ENCODE measurements around the gene GCLM. TPM values are rescaled to one million over a fixed set of nuclear protein-coding genes. Genes with fewer than 3 reads are reported as not detected.

Gene GCLM
- total RNA-seq, 1 donor from 2014 or later = 11.4 TPM

DNA sequence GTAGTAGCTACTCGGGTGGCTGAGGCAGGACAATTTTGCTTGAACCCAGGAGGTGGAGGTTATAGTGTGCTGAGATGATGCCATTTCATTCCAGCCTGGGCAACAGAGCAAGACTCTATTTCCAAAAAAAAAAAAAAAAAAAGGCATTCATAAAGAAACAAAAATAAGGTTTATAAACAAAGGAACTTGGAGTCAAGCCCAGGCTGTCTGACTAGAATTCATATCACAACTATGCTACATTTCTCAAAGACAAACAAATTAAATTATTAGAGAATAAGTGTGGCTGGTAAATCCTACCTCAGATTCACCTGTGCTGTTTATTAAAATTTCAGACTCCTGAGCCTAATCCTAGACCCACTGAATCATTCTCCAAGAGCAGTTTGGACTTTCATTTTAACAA is 4.2 kb downstream of the GCLM start:
- Histone ChIP-seq H3K4me1 (peaks cover 24% of the 10 kb centered on the region), H3K36me3 (peaks cover 14% of the 10 kb centered on the region), H3K27me3 (ENCODE audit: low read depth) (no peaks in the 10 kb centered on the region), H3K27ac (replicated peaks) (no peak overlapping the region), H3K9me3 (replicated peaks) (no peaks in the 10 kb centered on the region), H3K4me3 (no peak overlapping the region)
- TF ChIP-seq, protein P1, sequence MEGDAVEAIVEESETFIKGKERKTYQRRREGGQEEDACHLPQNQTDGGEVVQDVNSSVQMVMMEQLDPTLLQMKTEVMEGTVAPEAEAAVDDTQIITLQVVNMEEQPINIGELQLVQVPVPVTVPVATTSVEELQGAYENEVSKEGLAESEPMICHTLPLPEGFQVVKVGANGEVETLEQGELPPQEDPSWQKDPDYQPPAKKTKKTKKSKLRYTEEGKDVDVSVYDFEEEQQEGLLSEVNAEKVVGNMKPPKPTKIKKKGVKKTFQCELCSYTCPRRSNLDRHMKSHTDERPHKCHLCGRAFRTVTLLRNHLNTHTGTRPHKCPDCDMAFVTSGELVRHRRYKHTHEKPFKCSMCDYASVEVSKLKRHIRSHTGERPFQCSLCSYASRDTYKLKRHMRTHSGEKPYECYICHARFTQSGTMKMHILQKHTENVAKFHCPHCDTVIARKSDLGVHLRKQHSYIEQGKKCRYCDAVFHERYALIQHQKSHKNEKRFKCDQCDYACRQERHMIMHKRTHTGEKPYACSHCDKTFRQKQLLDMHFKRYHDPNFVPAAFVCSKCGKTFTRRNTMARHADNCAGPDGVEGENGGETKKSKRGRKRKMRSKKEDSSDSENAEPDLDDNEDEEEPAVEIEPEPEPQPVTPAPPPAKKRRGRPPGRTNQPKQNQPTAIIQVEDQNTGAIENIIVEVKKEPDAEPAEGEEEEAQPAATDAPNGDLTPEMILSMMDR (IDR thresholded peaks at IDR 0.05; ENCODE audit: borderline replicate concordance) = no peak
- DNase-seq = no peak
- intact Hi-C loops (cut with micrococcal nuclease) = no loop called here

DNA sequence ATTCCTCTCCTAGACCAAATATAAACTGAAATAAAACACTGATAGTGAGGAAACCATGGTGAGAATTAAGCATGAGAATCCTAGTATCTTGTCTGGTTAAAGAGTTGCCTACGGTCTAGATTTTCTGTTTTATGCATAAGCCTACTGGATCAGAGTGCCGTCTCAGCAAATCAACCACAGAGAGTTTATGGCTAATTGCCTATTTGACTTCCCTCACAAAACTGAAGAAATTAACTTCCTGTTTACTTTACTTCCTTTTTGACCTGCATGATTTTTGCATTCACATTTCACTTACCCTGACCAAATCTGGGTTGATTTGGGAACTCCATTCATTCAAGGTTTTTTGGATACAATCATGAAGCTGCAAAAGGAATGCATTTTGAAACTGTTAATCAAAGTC is 5.0 kb downstream of the GCLM start:
- peaks cover 19% of the 10 kb centered on the region for H3K4me1 ChIP-seq

DNA sequence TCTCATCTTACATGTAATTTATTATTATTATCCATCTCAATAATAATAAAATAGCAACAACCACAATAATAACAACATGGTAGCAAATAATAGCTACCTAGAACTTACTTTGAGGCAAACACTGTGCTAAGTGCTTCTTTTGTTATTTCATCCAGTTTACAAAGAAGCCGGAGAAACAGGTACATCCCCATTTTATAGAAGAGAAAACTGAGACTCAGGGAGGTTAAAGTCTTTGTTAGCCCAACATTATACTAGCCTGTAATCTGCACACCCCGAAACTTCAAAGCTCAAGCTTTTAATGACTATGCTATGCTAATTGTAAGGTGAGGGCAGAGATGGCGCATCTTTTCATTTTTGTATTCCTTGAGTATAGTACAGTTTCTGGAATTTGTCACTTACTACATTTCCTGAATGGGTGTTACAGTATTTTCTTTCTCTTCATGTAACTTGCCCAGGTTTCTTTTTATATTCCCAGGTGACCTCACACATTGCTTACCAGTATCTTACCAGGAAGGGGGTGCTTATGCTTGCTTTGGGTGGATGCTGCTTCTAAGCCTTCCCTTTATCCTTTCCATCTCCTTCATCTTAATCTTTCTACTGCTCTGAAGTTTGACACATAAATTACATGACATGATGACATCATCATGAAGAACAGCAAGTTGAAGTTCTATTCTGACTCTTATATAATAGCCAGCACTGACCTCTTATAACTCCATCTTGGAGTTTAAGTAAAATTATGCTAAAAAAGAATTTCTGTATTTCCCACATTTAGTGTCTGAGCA is 8.3 kb downstream of the GCLM start:
- TF ChIP-seq, protein P1 (IDR thresholded peaks at IDR 0.05; ENCODE audit: borderline replicate concordance) = no peak
- no peak overlapping the region for H3K4me3 ChIP-seq
- no peaks in the 10 kb centered on the region for H3K4me1 ChIP-seq
- no peak for DNase-seq
- no peaks in the 10 kb centered on the region for H3K9me3 ChIP-seq (replicated peaks)
- H3K36me3 ChIP-seq = peaks cover 42% of the 10 kb centered on the region
- H3K27ac ChIP-seq (replicated peaks) = no peak overlapping the region
- intact Hi-C loops (cut with micrococcal nuclease) = no loop called here
- no peaks in the 10 kb centered on the region for H3K27me3 ChIP-seq (ENCODE audit: low read depth)

More for the DNA sequence above, 5.0 kb downstream of the GCLM start:
- Histone ChIP-seq H3K27me3 (ENCODE audit: low read depth) (no peaks in the 10 kb centered on the region), H3K27ac (replicated peaks) (no peak overlapping the region), H3K36me3 (peaks cover 22% of the 10 kb centered on the region), H3K4me3 (no peak overlapping the region), H3K9me3 (replicated peaks) (no peaks in the 10 kb centered on the region)
- intact Hi-C loops (cut with micrococcal nuclease) = no loop called here
- TF ChIP-seq, protein P1 (IDR thresholded peaks at IDR 0.05; ENCODE audit: borderline replicate concordance) = no peak
- DNase-seq = no peak

DNA sequence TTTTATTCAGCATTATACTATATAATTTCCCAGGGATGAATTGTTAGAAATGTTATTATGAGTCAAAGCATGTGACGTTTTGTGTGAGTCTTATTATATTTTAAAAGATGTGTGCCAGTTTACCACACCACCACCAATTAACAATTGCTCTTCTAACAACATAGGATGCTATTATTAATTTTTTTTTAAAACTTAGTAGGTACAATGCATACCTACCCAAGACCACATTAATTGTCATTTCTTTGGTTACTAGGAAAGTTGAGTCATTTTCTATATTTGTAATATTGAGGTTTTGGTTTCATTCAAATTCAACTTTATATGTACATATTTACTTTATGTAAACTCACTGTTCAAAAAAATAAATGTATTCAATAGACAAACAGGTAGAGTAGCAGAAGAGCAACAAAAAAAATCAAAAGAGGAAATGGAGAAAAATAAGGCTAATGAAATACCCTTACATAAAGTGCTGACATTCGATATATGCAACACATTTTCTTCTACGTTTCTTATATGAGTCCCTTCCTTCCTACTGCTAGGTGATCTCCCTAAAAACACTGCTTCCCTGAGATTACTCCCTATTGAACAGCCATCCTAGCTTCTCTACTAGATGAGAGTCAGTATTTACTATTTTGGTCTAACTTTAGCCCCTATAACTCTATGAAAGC is 9.6 kb downstream of the GCLM start:
- no peak overlapping the region for H3K27ac ChIP-seq (replicated peaks)
- no peaks in the 10 kb centered on the region for H3K27me3 ChIP-seq (ENCODE audit: low read depth)
- no peaks in the 10 kb centered on the region for H3K9me3 ChIP-seq (replicated peaks)
- no peak for DNase-seq
- no peaks in the 10 kb centered on the region for H3K4me1 ChIP-seq
- intact Hi-C loops (cut with micrococcal nuclease) = no loop called here
- TF ChIP-seq, protein P1 (IDR thresholded peaks at IDR 0.05; ENCODE audit: borderline replicate concordance) = no peak
- peaks cover 54% of the 10 kb centered on the region for H3K36me3 ChIP-seq
- H3K4me3 ChIP-seq = no peak overlapping the region

DNA sequence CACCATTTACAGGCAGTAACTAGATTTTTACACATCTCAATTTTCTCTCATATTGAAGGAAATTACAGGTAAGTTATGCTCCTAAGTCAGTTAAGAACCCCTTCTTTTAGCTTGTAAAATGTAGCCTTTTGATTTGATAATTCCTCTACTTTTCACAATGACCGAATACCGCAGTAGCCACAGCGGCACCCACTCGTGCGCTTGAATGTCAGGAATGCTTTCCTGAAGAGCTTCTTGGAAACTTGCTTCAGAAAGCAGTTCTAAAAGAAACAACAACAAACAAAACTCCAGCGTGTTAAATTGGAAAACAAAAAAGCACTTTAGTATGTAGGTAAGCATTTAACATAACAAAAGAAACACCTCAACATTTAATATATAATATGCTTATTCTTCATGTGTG is 20.3 kb downstream of the GCLM start:
- H3K4me3 ChIP-seq = no peak overlapping the region
- no peak for DNase-seq
- no peaks in the 10 kb centered on the region for H3K9me3 ChIP-seq (replicated peaks)
- TF ChIP-seq, protein P1 (IDR thresholded peaks at IDR 0.05; ENCODE audit: borderline replicate concordance) = no peak
- H3K36me3 ChIP-seq = peaks cover 36% of the 10 kb centered on the region
- intact Hi-C loops (cut with micrococcal nuclease) = no loop called here
- H3K4me1 ChIP-seq = no peaks in the 10 kb centered on the region
- no peak overlapping the region for H3K27ac ChIP-seq (replicated peaks)
- no peaks in the 10 kb centered on the region for H3K27me3 ChIP-seq (ENCODE audit: low read depth)
